ENCODE data around the gene CALCA. TPM values are rescaled to one million over a fixed set of nuclear protein-coding genes. Genes with fewer than 3 reads are reported as not detected.
"Not testable (repeated sequence)": the region's sequence is repeated elsewhere in the genome, so short reads cannot be mapped to it uniquely, and the experiment has no call there.

CALCA gene, protein sequence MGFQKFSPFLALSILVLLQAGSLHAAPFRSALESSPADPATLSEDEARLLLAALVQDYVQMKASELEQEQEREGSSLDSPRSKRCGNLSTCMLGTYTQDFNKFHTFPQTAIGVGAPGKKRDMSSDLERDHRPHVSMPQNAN
- not detected for total RNA-seq

DNA sequence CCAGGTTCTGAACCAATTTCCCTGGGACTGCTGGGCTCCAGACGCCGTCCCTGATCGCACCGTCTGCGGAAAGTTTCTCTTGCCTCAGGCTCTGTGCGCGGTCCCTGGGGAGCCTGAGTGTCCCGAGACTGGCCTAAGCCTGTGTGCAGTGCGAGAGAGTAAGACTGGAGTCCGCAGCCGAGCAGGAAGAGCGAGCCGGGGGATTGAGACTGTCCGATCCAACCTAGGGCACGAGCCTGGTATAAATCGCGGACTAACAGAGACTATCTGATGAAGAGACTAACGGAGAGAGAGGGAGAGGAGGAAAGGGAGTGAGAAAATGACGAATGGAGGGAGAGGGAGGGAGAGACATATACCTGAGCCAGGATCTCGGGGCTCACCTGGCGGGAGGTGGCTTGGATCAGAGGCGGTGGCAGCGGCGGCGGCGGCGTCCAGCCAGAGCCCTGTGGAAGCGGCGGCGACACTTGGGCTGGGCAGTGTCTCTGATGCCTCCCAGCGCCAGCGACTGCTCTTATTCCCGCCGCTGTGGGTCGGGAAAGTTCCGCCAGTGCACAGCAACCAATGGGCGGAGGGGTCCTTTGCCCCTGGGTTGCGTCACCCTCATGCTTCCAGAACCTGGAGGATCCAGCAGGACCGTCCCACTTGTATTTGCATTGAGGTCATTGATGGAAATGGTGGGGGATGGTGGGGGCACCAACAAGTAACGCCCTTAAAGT, at the start of gene CALCA:
TSS of gene CALCA (minus strand) at position 487 of the 716 bp plus-strand sequence. CDS start 1,159 bp downstream, outside the sequence.
- Mint-ChIP-seq H3K9me3 (no peaks in the 10 kb centered on the region), H3K27me3 (peaks cover 58% of the 10 kb centered on the region), H3K27ac (no peak within 1 kb of the TSS), H3K36me3 (ENCODE audit: low read depth) (no peaks in the 10 kb centered on the region), H3K4me3 (peak within 1 kb of the TSS; percentile 67), H3K4me1 (peaks cover 13% of the 10 kb centered on the region)
- no peak for ATAC-seq (replicated peaks)

DNA sequence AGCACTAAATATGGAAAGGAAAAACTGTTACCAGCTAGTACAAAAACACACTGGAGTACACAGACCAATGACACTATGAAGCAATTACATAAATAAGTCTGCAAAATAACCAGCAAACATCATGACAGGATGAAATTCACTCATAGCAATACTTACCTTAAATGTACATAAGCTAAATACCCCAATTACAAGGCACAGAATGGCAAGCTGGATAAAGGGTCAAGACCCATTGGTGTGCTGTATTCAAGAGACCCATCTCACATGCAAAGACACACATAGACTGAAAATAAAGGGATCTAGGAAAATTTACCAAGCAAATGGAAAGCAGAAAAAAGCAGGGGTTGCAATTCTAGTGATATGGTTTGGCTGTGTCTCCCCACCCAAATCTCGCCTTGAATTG, 44.0 kb upstream of the CALCA start:
- Mint-ChIP-seq H3K4me3 (no peak overlapping the region), H3K36me3 (ENCODE audit: low read depth) (no peaks in the 10 kb centered on the region), H3K27ac (no peak overlapping the region), H3K27me3 (peaks cover 19% of the 10 kb centered on the region), H3K9me3 (peaks cover 15% of the 10 kb centered on the region), H3K4me1 (no peaks in the 10 kb centered on the region)
- ATAC-seq (replicated peaks), result no peak

DNA sequence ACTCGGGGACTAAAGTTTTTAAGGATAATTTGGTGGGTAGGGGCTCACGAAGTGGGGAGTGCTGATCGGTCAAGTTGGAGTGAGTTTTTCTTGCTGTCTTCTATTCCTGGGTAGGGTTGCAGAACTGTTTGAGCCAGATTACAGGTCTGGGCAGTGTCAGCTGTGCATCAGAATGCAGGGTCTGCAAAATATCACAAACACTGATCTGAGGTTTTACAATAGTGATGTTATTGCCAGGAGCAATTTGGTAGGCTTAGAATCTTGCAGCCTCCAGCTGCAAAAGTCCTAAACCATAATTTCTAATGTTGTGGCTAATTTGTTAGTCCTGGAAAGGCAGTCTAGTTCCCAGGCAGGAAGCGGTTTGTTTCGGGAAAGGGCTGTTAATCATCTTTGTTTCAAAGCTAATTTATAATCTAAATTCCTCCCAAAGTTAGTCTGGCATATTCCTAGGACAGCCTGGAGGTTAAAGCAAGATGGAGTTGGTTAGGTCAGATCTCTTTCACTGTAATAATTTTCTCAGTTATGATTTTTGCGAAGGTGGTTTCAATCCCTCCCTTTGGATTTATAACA, 39.7 kb upstream of the CALCA start:
- H3K4me1 Mint-ChIP-seq, result no peaks in the 10 kb centered on the region
- no peaks in the 10 kb centered on the region for H3K36me3 Mint-ChIP-seq (ENCODE audit: low read depth)
- no peak overlapping the region for H3K27ac Mint-ChIP-seq
- H3K27me3 Mint-ChIP-seq, result peaks cover 25% of the 10 kb centered on the region
- ATAC-seq (replicated peaks), result no peak
- H3K9me3 Mint-ChIP-seq, result peaks cover 10% of the 10 kb centered on the region
- H3K4me3 Mint-ChIP-seq, result no peak overlapping the region

DNA sequence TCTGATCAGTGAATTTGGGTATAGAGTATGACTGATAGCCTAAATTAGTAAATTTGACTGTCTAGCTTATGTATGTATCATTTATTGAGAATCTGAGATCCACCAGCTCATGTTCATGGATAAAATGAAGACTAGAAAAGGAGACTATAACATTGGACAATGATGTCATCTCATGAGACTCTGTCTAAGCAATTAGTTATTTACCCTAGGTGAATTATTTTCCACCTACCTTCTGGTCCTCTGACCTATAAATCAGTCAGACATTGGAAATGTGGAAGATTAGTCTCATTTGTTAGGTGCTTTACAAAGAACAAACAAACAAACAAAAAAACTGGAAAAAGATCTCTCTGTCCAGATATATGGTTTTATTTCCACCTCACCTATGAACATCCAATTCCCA, 38.7 kb upstream of the CALCA start:
- peaks cover 6% of the 10 kb centered on the region for H3K9me3 Mint-ChIP-seq
- no peaks in the 10 kb centered on the region for H3K36me3 Mint-ChIP-seq (ENCODE audit: low read depth)
- H3K4me1 Mint-ChIP-seq, result no peaks in the 10 kb centered on the region
- H3K4me3 Mint-ChIP-seq, result no peak overlapping the region
- no peak for ATAC-seq (replicated peaks)
- H3K27ac Mint-ChIP-seq, result no peak overlapping the region
- peaks cover 25% of the 10 kb centered on the region for H3K27me3 Mint-ChIP-seq

DNA sequence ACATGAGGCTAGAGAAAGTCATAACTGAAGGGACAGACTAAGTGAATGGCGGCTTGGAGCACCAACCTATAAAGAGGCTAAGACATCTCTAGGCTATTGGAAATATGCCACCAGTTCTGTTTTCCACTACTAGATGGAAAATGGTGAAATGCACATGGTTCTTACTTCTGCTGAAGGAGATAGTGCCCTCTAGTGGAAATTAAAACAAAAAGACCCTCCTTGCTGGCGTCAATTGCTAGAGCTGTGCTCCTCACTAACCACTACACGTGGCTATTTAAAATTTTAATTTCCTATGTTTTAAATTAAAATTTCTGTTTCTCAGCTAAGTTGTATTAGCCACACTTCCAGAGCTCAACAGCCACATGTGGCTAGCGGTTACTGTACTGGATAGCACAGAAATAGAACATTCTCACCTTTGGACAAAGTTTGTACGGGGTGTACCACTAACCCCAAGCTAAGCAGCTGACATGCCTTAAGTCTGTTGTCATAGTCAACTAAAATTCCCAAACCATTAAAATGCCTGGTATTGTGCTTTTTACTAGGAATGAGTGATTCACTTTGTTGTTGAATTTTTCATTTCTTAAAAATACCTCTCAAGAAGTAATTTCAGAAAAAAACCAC, 34.1 kb upstream of the CALCA start:
- H3K4me1 Mint-ChIP-seq, result no peaks in the 10 kb centered on the region

DNA sequence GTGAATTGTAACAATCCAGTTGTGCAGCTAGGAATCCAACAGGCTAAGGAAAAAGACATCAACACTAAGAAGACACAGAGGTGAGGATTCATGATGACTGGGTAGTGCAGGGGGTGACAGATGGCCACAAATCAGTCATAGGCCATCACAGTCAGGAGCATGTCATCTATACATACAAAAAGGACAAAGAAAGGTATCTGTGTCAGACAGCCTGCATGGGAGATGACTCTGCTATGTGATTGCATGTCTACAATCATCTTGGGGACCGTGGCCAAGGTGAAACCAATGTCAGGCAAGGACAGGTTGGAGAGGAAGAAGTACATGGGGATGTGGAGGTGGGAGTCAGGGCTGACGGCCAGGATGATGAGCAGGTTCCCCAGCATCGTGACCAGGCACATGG, 16.0 kb upstream of the CALCA start:
- not testable (repeated sequence) for H3K27ac Mint-ChIP-seq; ATAC-seq (replicated peaks); H3K27me3 Mint-ChIP-seq; H3K9me3 Mint-ChIP-seq; H3K36me3 Mint-ChIP-seq (ENCODE audit: low read depth); H3K4me3 Mint-ChIP-seq; H3K4me1 Mint-ChIP-seq

More for the DNA sequence above, 34.1 kb upstream of the CALCA start:
- Mint-ChIP-seq H3K36me3 (ENCODE audit: low read depth) (no peaks in the 10 kb centered on the region), H3K27me3 (peaks cover 26% of the 10 kb centered on the region), H3K9me3 (no peaks in the 10 kb centered on the region), H3K27ac (no peak overlapping the region), H3K4me3 (no peak overlapping the region)
- ATAC-seq (replicated peaks), result peak; percentile 62

GRCh38 chr11:14981507-14981906, 9.4 kb upstream of the CALCA start:
- H3K36me3 Mint-ChIP-seq (ENCODE audit: low read depth), result no peaks in the 10 kb centered on the region
- ATAC-seq (replicated peaks), result no peak
- no peak overlapping the region for H3K27ac Mint-ChIP-seq
- no peaks in the 10 kb centered on the region for H3K4me1 Mint-ChIP-seq
- no peaks in the 10 kb centered on the region for H3K9me3 Mint-ChIP-seq
- H3K27me3 Mint-ChIP-seq, result peaks cover 12% of the 10 kb centered on the region
- no peak overlapping the region for H3K4me3 Mint-ChIP-seq

- Mint-ChIP-seq H3K36me3 (ENCODE audit: low read depth) (no peaks in the 10 kb centered on the region), H3K27ac (no peak overlapping the region), H3K27me3 (peaks cover 18% of the 10 kb centered on the region), H3K4me3 (no peak overlapping the region), H3K4me1 (no peaks in the 10 kb centered on the region), H3K9me3 (no peaks in the 10 kb centered on the region)
- ATAC-seq (replicated peaks), result no peak
These were observed 8.7 kb upstream of the CALCA start for GRCh38 chr11:14980854-14981253.

DNA sequence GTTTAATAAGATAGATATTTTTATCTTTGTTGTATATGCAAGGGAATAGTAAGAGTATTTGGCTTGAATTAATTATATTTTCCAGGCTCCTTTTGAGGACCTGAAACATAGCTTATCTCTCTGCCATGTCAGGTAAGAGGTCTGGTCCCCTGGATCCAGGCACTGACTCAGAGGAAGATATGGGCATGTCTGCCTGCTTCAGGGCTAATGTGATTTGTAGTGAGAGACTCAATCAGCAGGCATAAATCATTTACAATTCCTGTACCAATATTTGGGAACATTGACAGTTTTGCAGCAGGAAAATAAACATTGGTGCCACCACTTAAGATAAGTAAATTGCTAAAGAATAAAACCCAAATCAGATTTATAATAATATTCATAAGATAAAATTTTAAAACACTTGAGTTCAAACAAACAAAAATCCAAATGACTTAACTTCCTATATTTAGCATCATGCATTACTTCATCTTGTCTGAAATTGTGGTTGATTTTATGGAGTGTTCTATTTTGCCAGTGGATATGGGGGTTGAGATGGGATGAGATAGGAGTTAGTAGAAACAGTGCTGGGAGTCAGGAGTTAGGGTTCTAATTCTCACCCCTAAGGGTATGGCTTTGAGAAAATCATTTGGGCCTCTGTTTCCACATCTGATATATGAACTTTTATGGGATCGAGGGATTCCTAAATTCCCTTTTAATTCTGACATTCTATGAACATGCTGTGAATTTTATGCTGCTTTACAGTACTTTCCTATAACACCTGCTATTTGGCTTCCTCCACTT, 5.1 kb upstream of the CALCA start:
- Mint-ChIP-seq H3K9me3 (no peaks in the 10 kb centered on the region), H3K27ac (no peak overlapping the region), H3K4me3 (no peak overlapping the region), H3K27me3 (peaks cover 41% of the 10 kb centered on the region), H3K4me1 (peaks cover 9% of the 10 kb centered on the region), H3K36me3 (ENCODE audit: low read depth) (no peaks in the 10 kb centered on the region)
- no peak for ATAC-seq (replicated peaks)

DNA sequence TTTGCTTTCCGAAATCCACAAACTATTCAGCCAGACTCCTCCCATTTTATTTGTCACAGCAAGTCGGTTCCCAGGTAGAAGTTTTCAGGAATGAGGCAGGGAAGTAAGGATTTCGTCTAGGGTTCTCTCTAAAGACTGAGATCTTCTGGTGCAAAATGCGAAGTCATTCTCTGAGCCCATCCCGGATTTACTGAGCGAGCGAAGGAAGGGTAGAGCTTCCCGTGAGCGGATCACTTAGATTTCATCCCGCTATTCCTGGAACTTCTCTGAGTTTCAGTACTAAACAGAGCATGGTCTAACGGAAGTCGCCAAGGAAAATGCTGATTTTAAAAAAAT, 3.1 kb upstream of the CALCA start:
- Mint-ChIP-seq H3K4me3 (peak overlapping the region; percentile 67), H3K36me3 (ENCODE audit: low read depth) (no peaks in the 10 kb centered on the region)
- no peak for ATAC-seq (replicated peaks)

GRCh38 chr11:14974515-14975251, 2.5 kb upstream of the CALCA start:
- no peak overlapping the region for H3K27ac Mint-ChIP-seq
- no peaks in the 10 kb centered on the region for H3K9me3 Mint-ChIP-seq
- ATAC-seq (replicated peaks), result peak; percentile 73
- H3K4me3 Mint-ChIP-seq, result peak overlapping the region; percentile 67
- peaks cover 13% of the 10 kb centered on the region for H3K4me1 Mint-ChIP-seq
- peaks cover 51% of the 10 kb centered on the region for H3K27me3 Mint-ChIP-seq
- H3K36me3 Mint-ChIP-seq (ENCODE audit: low read depth), result no peaks in the 10 kb centered on the region

More for the DNA sequence above, 3.1 kb upstream of the CALCA start:
- Mint-ChIP-seq H3K9me3 (no peaks in the 10 kb centered on the region), H3K27me3 (peaks cover 48% of the 10 kb centered on the region), H3K4me1 (peaks cover 13% of the 10 kb centered on the region), H3K27ac (no peak overlapping the region)

- no peak overlapping the region for H3K27ac Mint-ChIP-seq
- H3K4me1 Mint-ChIP-seq, result peaks cover 13% of the 10 kb centered on the region
- peak overlapping the region; percentile 67 for H3K4me3 Mint-ChIP-seq
- peak; percentile 46 for ATAC-seq (replicated peaks)
- peaks cover 55% of the 10 kb centered on the region for H3K27me3 Mint-ChIP-seq
- H3K36me3 Mint-ChIP-seq (ENCODE audit: low read depth), result no peaks in the 10 kb centered on the region
- no peaks in the 10 kb centered on the region for H3K9me3 Mint-ChIP-seq
These were observed 1.7 kb upstream of the CALCA start for GRCh38 chr11:14973621-14974514.
